H1 (cell line): ENCODE measurements around the gene ACTN4. TPM values are rescaled to one million over a fixed set of nuclear protein-coding genes. Genes with fewer than 3 reads are reported as not detected.

Experiments used
- CTCF ChIA-PET: fragments of 300-600 bp; sonication (Branson Sonifier 250); formaldehyde crosslinking; loops from one replicate; lab custom pipeline; 2021; ENCODE audit not compliant: partially characterized antibody; lab: Charles Lee
- POLR2A ChIA-PET: fragments of 300-600 bp; sonication (Branson Sonifier 250); formaldehyde crosslinking; loops from one replicate; lab custom pipeline; 2021; ENCODE audit warnings: inconsistent platforms; ENCODE audit not compliant: partially characterized antibody; lab: Charles Lee
- DNase-seq, 2 experiments: peaks; one replicate each; pipeline versions ENCODE4 v3.0.0 to v3.0.0-alpha.2; 2010 to 2022; ENCODE audit warnings: low spot score in 2 of 2, low read depth in 1 of 2, mixed read lengths in 1 of 2
- FAIRE-seq: peaks from 2 replicates; lab custom pipeline; 2011; peaks lifted over from hg19 to GRCh38; lab: Jason Lieb, UNC
- H2AFZ ChIP-seq: 2 replicates; pipeline ENCODE4 v1.8.1; 2012; ENCODE audit warnings: low read length, inconsistent platforms
- H2AK5ac ChIP-seq: 2 replicates; pipeline ENCODE4 v1.6.1; 2013; ENCODE audit warnings: low read depth, low read length
- H2BK120ac ChIP-seq: replicated peaks from 2 replicates; pipeline ENCODE3; 2013; ENCODE audit warnings: low read depth, low read length, inconsistent platforms
- H2BK12ac ChIP-seq: 2 replicates; pipeline ENCODE4 v1.6.1; 2013; ENCODE audit warnings: low read depth, low read length
- H2BK15ac ChIP-seq: 2 replicates; pipeline ENCODE4 v1.6.1; 2013; ENCODE audit warnings: low read length
- H2BK20ac ChIP-seq: 2 replicates; pipeline ENCODE4 v1.6.1; 2013; ENCODE audit warnings: low read length
- H2BK5ac ChIP-seq: 2 replicates; pipeline ENCODE4 v1.6.1; 2013; ENCODE audit warnings: low read depth, low read length
- H3K14ac ChIP-seq: 2 replicates; pipeline ENCODE4 v1.6.1; 2013; ENCODE audit warnings: inconsistent platforms; ENCODE audit not compliant: insufficient read length
- H3K18ac ChIP-seq: 2 replicates; pipeline ENCODE4 v1.6.1; 2013; ENCODE audit warnings: low read length; ENCODE audit errors: extremely low read depth
- H3K23ac ChIP-seq: 2 replicates; pipeline ENCODE4 v1.6.1; 2013; ENCODE audit warnings: inconsistent platforms; ENCODE audit not compliant: insufficient read length
- H3K23me2 ChIP-seq: 2 replicates; pipeline ENCODE4 v1.6.1; 2013; ENCODE audit warnings: low read depth, low read length
- H3K27ac ChIP-seq: 2 replicates; pipeline ENCODE4 v1.6.1; 2011; ENCODE audit warnings: low read depth, low read length, inconsistent platforms
- H3K27me3 ChIP-seq, 4 experiments: replicated peaks in 1 of 4; 1 replicate in 1 of 4; 2 replicates in 3 of 4; pipeline versions ENCODE4 v1.6.1 to v1.8.1; 2011 to 2013; ENCODE audit warnings: low read length in 3 of 4, mild to moderate bottlenecking in 3 of 4, inconsistent platforms in 2 of 4, mixed read lengths in 2 of 4, moderate library complexity in 1 of 4; ENCODE audit not compliant: control insufficient read depth in 3 of 4, insufficient read depth in 3 of 4; ENCODE audit errors: extremely low read depth in 1 of 4
- H3K36me3 ChIP-seq, 4 experiments: 2 replicates each; pipeline versions ENCODE4 v1.6.1 to v1.8.1; 2011 to 2013; ENCODE audit warnings: mild to moderate bottlenecking in 4 of 4, low read length in 3 of 4, moderate library complexity in 2 of 4, control low read depth in 1 of 4, inconsistent platforms in 1 of 4; ENCODE audit not compliant: insufficient read depth in 4 of 4, control insufficient read depth in 2 of 4
- H3K4ac ChIP-seq: replicated peaks from 2 replicates; pipeline ENCODE3; 2013; ENCODE audit warnings: low read length, low read depth, mixed read lengths, inconsistent platforms; ENCODE audit not compliant: insufficient read length
- H3K4me1 ChIP-seq, 4 experiments: replicated peaks in 1 of 4; 1 replicate in 1 of 4; 2 replicates in 3 of 4; pipeline versions ENCODE4 v1.6.1 to v1.8.1; 2011 to 2013; ENCODE audit warnings: low read length in 3 of 4, inconsistent platforms in 2 of 4, mixed read lengths in 1 of 4; ENCODE audit not compliant: insufficient read depth in 4 of 4, control insufficient read depth in 3 of 4
- H3K4me2 ChIP-seq, 2 experiments: 2 replicates each; pipeline versions ENCODE4 v1.6.1 to v1.8.1; 2011 to 2013; ENCODE audit warnings: low read depth in 2 of 2, low read length in 2 of 2, control low read depth in 1 of 2, inconsistent platforms in 1 of 2, mild to moderate bottlenecking in 1 of 2; ENCODE audit not compliant: insufficient read depth in 1 of 2
- H3K4me3 ChIP-seq, 4 experiments: fragments of 200-600, 300-600 bp in 1 of 4; sonication (generic), shearing (Covaris generic), sonication (Bioruptor Twin) in 1 of 4; 2 replicates each; pipeline versions ENCODE4 v1.5.1 to v1.8.1; 2011 to 2016; ENCODE audit warnings: low read length in 4 of 4, low read depth in 3 of 4, control low read depth in 2 of 4, inconsistent platforms in 2 of 4, mild to moderate bottlenecking in 2 of 4, mixed read lengths in 1 of 4, moderate library complexity in 1 of 4; ENCODE audit not compliant: insufficient read depth in 2 of 4; ENCODE audit errors: extremely low read depth in 1 of 4
- H3K56ac ChIP-seq: replicated peaks from 2 replicates; pipeline ENCODE3; 2013; ENCODE audit warnings: low read depth, mild to moderate bottlenecking, mixed read lengths, low read length, inconsistent platforms; ENCODE audit not compliant: insufficient read length
- H3K79me1 ChIP-seq: 2 replicates; pipeline ENCODE4 v1.6.1; 2013; ENCODE audit warnings: low read depth, low read length, control low read depth
- H3K79me2 ChIP-seq, 2 experiments: 2 replicates each; pipeline versions ENCODE4 v1.6.1 to v1.8.1; 2012 to 2013; ENCODE audit warnings: low read length in 2 of 2, mild to moderate bottlenecking in 2 of 2, inconsistent platforms in 1 of 2; ENCODE audit not compliant: insufficient read depth in 2 of 2, control insufficient read depth in 1 of 2
- H3K9ac ChIP-seq, 4 experiments: replicated peaks in 1 of 4; 1 replicate in 1 of 4; 2 replicates in 3 of 4; pipeline versions ENCODE4 v1.6.1 to v1.8.1; 2011 to 2013; ENCODE audit warnings: low read depth in 3 of 4, low read length in 3 of 4, control low read depth in 2 of 4, mild to moderate bottlenecking in 2 of 4, moderate library complexity in 2 of 4, inconsistent platforms in 1 of 4; ENCODE audit errors: extremely low read depth in 1 of 4
- H3K9me3 ChIP-seq, 2 experiments: 2 replicates each; pipeline versions ENCODE4 v1.6.1 to v1.8.1; 2012 to 2013; ENCODE audit warnings: mild to moderate bottlenecking in 2 of 2, moderate library complexity in 2 of 2, control low read depth in 1 of 2, inconsistent platforms in 1 of 2, low read depth in 1 of 2, low read length in 1 of 2, mixed read lengths in 1 of 2; ENCODE audit not compliant: insufficient read depth in 2 of 2
- H4K20me1 ChIP-seq, 2 experiments: replicated peaks in 1 of 2; 2 replicates each; pipeline versions ENCODE3 to v1.8.1; 2011 to 2013; ENCODE audit warnings: inconsistent platforms in 2 of 2, low read length in 2 of 2, mild to moderate bottlenecking in 1 of 2; ENCODE audit not compliant: insufficient read depth in 2 of 2, control insufficient read depth in 1 of 2
- H4K5ac ChIP-seq: 2 replicates; pipeline ENCODE4 v1.6.1; 2013; ENCODE audit warnings: low read length, low read depth, mixed read lengths, inconsistent platforms; ENCODE audit not compliant: insufficient read length
- H4K8ac ChIP-seq: 2 replicates; pipeline ENCODE4 v1.8.0; 2013; ENCODE audit warnings: mild to moderate bottlenecking, moderate library complexity, low read length, inconsistent platforms; ENCODE audit not compliant: insufficient read depth; ENCODE audit errors: extremely low read depth
- H4K91ac ChIP-seq: replicated peaks from 2 replicates; pipeline ENCODE3; 2013; ENCODE audit warnings: low read length, mixed read lengths, inconsistent platforms; ENCODE audit not compliant: insufficient read length
- CBX5 ChIP-seq: fragments of 300-800, 300-1000 bp; sonication (generic); IDR thresholded peaks from 2 replicates; pipeline ENCODE4 v1.7.1; 2016; ENCODE audit warnings: antibody characterized with exemption, low read length, low read depth
- EZH2 ChIP-seq: fragments of 200-600 bp; sonication (generic); IDR thresholded peaks from 2 replicates; pipeline ENCODE4 v1.7.1; 2012; ENCODE audit warnings: low read depth, mild to moderate bottlenecking, moderate library complexity, low read length, inconsistent platforms; ENCODE audit not compliant: severe bottlenecking
- SIX5 ChIP-seq: IDR thresholded peaks from 2 replicates; pipeline ENCODE4 v1.6.1; 2011; ENCODE audit warnings: mild to moderate bottlenecking, low read depth, low read length
- SP1 ChIP-seq: IDR thresholded peaks from 2 replicates; pipeline ENCODE4 v1.6.1; 2011; ENCODE audit warnings: low read depth, low read length
- SP4 ChIP-seq: IDR thresholded peaks from 2 replicates; pipeline ENCODE4 v1.6.1; 2012; ENCODE audit warnings: low read length, inconsistent platforms
- WGBS, 2 experiments: shearing (Covaris generic) in 1 of 2; methylation state at CpG; one replicate each; pipeline versions ENCODE4 v1.1.6 to v1.1.7; 2013 to 2015; ENCODE audit warnings: low lambda C conversion rate in 2 of 2, mixed read lengths in 2 of 2, inconsistent platforms in 1 of 2, low coverage in 1 of 2, missing lambda C conversion rate in 1 of 2; ENCODE audit not compliant: insufficient replicate concordance in 2 of 2, insufficient coverage in 1 of 2, insufficient read length in 1 of 2; ENCODE audit errors: extremely low coverage in 1 of 2, missing lambda C conversion rate in 1 of 2; 5-methylcytosine and 5-hydroxymethylcytosine counted together
- polyA plus RNA-seq, 7 experiments: library from polyadenylated mRNA; depleted of rRNA in 3 of 7; stranded (reverse) in 5 of 7; unstranded in 2 of 7; fragments of >200 nt in 5 of 7; fragments of 200-250 nt in 2 of 7; gene quantifications; 1 replicate in 5 of 7; 2 replicates in 1 of 7; 4 replicates in 1 of 7; pipeline versions ENCODE4 v1.2.1 to v1.2.3, GENCODE V29; 2011 to 2013; ENCODE audit warnings: missing spikeins in 2 of 7, mixed read lengths in 2 of 7
- total RNA-seq: library from RNA; stranded (reverse); fragmentation: NEBNext Ultra II Directional; extraction: Animal tissue kit (Norgen Biotek cat#: 25700); gene quantifications from 2 replicates; pipeline ENCODE4 v1.2.1, GENCODE V29; 2021

The ACTN4 gene
- total and polyA plus RNA-seq, 2 of the 8 experiments (the other 6 are each of a cell fraction or from before 2014, with no cell fraction given), result 211 to 520 TPM

DNA sequence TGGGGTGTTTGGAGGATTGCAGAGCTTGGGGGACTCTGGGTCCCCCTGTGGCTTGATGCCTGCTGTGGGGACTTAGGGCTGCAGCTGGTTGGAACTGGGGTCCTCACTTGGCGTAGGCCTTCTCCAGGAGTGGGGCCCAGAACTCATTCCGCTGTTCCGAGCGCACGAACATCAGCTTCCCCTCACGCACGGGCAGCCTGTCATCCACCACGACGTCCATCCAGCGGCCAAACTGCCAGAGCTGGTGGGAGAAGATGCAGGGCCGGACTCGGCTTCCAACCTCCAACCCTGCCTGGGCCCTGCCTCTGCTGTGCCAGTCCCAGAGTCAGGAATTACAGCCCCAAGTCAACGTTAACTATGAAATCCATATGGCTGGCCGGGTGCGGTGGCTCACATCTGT is 94.2 kb downstream of the ACTN4 start:
- no peak overlapping the region for H3K14ac ChIP-seq
- H3K27me3 ChIP-seq, result peaks cover 4 to 16% (median 12%) of the 10 kb centered on the region in 4 experiments
- H3K4me2 ChIP-seq, result no peak overlapping the region
- H3K79me1 ChIP-seq, result no peaks in the 10 kb centered on the region
- peaks cover 0 to 5% (median 1%) of the 10 kb centered on the region in 4 experiments; a peak in 3 of 7 replicates for H3K4me1 ChIP-seq
- no peak overlapping the region for H2BK5ac ChIP-seq
- H4K5ac ChIP-seq, result no peak overlapping the region
- ChIA-PET POLR2A (interaction anchor here (1.2 kb wide), 1 partner anchor 111 kb away, joined by 3 read pairs; no protein-coding TSS in a partner anchor), CTCF (interaction anchor here (0.9 to 3.4 kb wide), 3 partner anchors 11 to 107 kb away, joined by 3 to 14 read pairs (median 3); no protein-coding TSS in a partner anchor)
- TF ChIP-seq CBX5, result no peak
- TF ChIP-seq SIX5, result no peak
- no peak for TF ChIP-seq SP1
- TF ChIP-seq EZH2, result no peak
- TF ChIP-seq SP4, result no peak
- H4K20me1 ChIP-seq, result no peaks in the 10 kb centered on the region
- no peak overlapping the region for H2BK20ac ChIP-seq
- FAIRE-seq, result no peak
- no peak overlapping the region for H2AFZ ChIP-seq
- no peak overlapping the region for H3K56ac ChIP-seq
- H3K9ac ChIP-seq, result no peak overlapping the region
- H3K23me2 ChIP-seq, result peaks cover 4% of the 10 kb centered on the region; the same call in 1 of the 2 replicates
- no peaks in the 10 kb centered on the region for H3K79me2 ChIP-seq
- no peak overlapping the region for H2BK15ac ChIP-seq
- no peak overlapping the region for H3K4me3 ChIP-seq
- H3K27ac ChIP-seq, result no peak overlapping the region
- DNase-seq, result no peak
- H2BK120ac ChIP-seq, result no peak overlapping the region
- H4K91ac ChIP-seq, result no peak overlapping the region
- H3K4ac ChIP-seq, result no peak overlapping the region
- peaks cover 0 to 3% of the 10 kb centered on the region in 2 experiments; a peak in 1 of 4 replicates for H3K9me3 ChIP-seq
- H4K8ac ChIP-seq, result no peak overlapping the region
- no peaks in the 10 kb centered on the region for H3K36me3 ChIP-seq
- no peak overlapping the region for H2AK5ac ChIP-seq
- H3K18ac ChIP-seq, result no peak overlapping the region
- no peak overlapping the region for H3K23ac ChIP-seq
- H2BK12ac ChIP-seq, result no peak overlapping the region
- WGBS, 2 experiments, result 92% methylated on average over 15 of the region's 15 CpGs; no CpG with 5 or more reads in 1 of the 2 experiments
